SK-N-MC (cell line): ENCODE results near the gene TGOLN2.

ENCODE experiments used
- EZH2 ChIP-seq: fragments of 200-600 bp; sonication (generic); IDR thresholded peaks from one replicate; pipeline ENCODE4 v1.6.1; 2017; ENCODE audit warnings: antibody characterized with exemption
- POLR2AphosphoS5 ChIP-seq: IDR thresholded peaks from 2 replicates; pipeline ENCODE4 v1.6.1; 2012; ENCODE audit warnings: mild to moderate bottlenecking, low read depth, low read length, borderline replicate concordance

GRCh38 chr2:85281553-85281952 lies 46.2 kb downstream of the TGOLN2 start:
- TF ChIP-seq EZH2, result no peak
- TF ChIP-seq POLR2AphosphoS5, result no peak
